GM06990 (cell line): ENCODE results near the gene PLA2G12A.

Experiments used
- DNase-seq: peaks from one replicate; pipeline ENCODE4 v3.0.0-alpha.2; 2011; ENCODE audit not compliant: insufficient read length; ENCODE audit errors: extremely low read depth
- H3K27me3 ChIP-seq: replicated peaks from 2 replicates; pipeline ENCODE4 v1.6.0; 2011; ENCODE audit warnings: low read length; ENCODE audit not compliant: control insufficient read depth, insufficient read depth
- H3K36me3 ChIP-seq: 2 replicates; pipeline ENCODE4 v1.5.1; 2011; ENCODE audit warnings: low read length; ENCODE audit not compliant: control insufficient read depth, insufficient read depth
- H3K4me3 ChIP-seq: replicated peaks from 2 replicates; pipeline ENCODE4 v1.5.1; 2011; ENCODE audit warnings: low read depth, mild to moderate bottlenecking, control low read depth, low read length
- TF ChIP-seq, protein P1 (sequence below): IDR thresholded peaks from 2 replicates; pipeline ENCODE4 v1.5.1; 2011; ENCODE audit warnings: low read length, control low read depth, mild to moderate bottlenecking, inconsistent platforms; ENCODE audit not compliant: insufficient read depth, poor library complexity, severe bottlenecking

Gene PLA2G12A

DNA sequence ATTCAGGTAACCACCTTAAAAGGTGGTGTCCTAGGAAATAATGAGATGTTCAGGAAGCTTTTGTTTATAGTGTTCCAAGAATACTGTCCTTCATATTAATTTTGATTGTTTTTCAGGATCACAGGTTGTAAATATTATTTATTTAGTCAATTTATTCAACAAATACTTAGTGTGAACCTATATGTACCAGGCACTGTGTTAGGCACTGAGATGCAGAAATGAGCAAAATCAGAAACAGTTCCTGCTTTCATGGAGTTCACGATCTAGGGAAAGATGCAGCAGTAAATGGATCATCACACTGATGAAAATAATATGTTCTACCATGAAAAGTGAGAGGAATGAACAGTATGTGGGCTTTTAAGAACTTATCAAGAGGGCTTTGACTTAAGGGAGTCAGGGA lies 18.2 kb upstream of the PLA2G12A start:
- DNase-seq: no peak
- H3K36me3 ChIP-seq: no peaks in the 10 kb centered on the region
- TF ChIP-seq, protein P1, sequence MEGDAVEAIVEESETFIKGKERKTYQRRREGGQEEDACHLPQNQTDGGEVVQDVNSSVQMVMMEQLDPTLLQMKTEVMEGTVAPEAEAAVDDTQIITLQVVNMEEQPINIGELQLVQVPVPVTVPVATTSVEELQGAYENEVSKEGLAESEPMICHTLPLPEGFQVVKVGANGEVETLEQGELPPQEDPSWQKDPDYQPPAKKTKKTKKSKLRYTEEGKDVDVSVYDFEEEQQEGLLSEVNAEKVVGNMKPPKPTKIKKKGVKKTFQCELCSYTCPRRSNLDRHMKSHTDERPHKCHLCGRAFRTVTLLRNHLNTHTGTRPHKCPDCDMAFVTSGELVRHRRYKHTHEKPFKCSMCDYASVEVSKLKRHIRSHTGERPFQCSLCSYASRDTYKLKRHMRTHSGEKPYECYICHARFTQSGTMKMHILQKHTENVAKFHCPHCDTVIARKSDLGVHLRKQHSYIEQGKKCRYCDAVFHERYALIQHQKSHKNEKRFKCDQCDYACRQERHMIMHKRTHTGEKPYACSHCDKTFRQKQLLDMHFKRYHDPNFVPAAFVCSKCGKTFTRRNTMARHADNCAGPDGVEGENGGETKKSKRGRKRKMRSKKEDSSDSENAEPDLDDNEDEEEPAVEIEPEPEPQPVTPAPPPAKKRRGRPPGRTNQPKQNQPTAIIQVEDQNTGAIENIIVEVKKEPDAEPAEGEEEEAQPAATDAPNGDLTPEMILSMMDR: no peak
- no peak overlapping the region for H3K4me3 ChIP-seq
- no peaks in the 10 kb centered on the region for H3K27me3 ChIP-seq

DNA sequence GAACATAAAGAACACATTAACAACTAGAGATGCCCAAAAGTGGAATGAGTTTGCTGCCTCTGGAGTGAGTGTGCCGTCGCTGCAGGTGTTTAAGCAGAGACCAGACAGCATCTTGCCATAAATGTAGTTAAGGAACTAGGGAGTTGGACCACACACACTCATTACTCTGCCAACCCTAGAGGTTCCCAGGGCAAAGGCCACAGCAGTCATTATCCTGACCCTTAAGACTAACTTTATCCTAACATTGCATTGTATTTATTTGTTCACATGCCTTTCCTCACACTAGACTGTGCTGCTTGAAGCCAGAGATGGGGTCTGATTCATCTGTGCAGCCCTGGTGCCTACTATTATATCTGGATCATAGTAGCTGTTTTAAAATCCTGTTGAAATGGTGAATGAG lies 16.9 kb upstream of the PLA2G12A start:
- Histone ChIP-seq H3K27me3 (no peaks in the 10 kb centered on the region), H3K4me3 (no peak overlapping the region), H3K36me3 (no peaks in the 10 kb centered on the region)
- TF ChIP-seq, protein P1: no peak
- no peak for DNase-seq

DNA sequence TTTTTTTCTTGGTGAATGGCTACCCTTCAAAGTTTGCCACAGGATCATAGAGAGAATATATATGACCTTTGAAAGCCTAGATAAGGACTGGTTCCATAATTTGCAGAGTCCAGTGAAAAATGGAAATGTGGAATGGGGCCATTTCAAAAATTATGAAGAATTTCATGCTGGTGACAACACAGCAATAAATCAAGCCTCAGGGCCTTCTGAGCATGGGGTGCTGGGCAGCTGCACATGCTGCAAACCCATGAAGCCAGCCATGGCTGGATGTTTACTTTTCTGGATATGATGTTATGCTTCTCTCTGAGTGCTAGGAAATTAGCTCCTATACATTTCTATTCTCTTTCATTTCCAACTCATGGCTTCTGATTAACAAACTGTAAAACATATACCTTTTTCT lies 16.0 kb upstream of the PLA2G12A start:
- DNase-seq: no peak
- H3K4me3 ChIP-seq: no peak overlapping the region
- no peaks in the 10 kb centered on the region for H3K27me3 ChIP-seq
- no peaks in the 10 kb centered on the region for H3K36me3 ChIP-seq
- TF ChIP-seq, protein P1: no peak

DNA sequence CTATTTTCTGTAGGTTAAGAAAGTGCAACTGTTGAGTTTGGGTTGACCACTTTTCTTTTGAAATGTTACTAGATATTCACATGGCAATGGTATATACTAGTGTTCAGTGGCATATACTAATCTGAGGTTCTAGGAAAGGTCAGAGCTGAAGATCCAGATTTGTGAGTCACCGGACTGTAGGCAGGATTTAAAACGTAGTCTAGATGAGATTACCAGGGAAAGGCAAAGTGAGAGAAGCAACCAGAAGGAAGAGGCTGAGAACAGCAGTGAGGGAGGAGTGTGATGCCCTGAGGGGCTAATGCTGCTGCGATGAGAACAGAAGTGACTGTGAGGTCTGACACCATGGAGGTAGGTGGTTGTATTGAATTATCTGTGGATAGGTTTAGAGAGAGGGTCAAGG lies 9.7 kb upstream of the PLA2G12A start:
- no peaks in the 10 kb centered on the region for H3K27me3 ChIP-seq
- no peaks in the 10 kb centered on the region for H3K36me3 ChIP-seq
- TF ChIP-seq, protein P1: no peak
- H3K4me3 ChIP-seq: no peak overlapping the region
- no peak for DNase-seq

DNA sequence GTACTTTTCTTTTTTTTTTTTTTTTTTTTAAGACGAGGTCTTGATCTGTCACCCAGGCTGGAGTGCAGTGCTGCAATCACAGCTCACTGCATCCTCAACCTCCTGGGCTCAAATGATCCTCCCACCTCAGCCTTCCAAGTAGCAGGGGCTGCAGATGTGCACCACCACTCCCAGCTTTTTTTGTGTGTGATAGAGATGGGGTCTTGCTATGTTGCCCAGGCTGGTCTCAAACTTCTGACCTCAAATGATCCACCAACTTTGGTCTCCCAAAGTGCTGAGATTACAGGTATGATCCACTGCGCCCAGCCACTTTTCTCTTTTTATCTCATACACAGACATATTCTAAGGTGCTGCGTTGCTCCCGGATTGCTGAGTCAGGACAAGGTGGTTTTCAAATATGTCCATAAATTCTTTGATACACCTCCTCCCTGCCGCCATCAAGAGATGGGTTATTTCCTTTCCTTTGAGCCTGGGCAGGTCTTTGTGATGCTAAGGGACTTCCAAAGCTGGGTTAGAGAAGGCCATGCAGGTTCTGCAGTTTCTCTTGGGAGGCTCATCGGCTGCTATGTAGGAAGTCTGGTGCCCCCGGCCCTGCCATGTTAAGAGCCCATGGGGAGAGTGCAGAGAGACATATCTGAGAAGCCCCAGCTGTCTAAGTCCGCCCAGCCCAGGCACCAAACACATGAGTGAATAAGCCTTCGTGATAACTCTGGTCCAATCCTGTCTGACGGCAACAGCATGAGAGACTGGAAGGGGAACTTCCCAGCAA lies 8.4 kb upstream of the PLA2G12A start:
- TF ChIP-seq, protein P1: no peak
- H3K4me3 ChIP-seq: no peak overlapping the region
- no peaks in the 10 kb centered on the region for H3K27me3 ChIP-seq
- H3K36me3 ChIP-seq: no peaks in the 10 kb centered on the region
- DNase-seq: no peak
